ENCODE data around the gene ZNF644.
"Not testable (repeated sequence)": the region's sequence is repeated elsewhere in the genome, so short reads cannot be mapped to it uniquely, and the experiment has no call there.

Gene ZNF644

DNA sequence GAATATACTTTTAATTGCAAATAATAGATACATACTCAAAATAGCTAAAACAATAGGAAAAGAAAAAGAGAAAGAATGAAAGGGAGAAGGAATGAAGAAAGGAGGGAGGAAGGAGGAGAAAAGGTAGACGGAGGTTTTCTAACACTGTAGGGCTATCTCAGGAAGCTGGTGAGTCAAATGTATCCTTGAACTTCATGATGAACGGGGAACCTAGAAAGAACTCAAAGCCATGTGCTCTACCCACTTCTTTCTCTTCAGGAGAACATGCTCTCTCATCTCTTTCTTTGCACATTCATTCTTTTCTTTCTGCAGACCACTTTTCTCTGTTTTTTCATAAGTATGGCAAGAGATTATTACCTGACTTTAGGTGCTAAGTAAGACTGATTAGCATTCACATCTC, 37.3 kb upstream of the ZNF644 start:
- TF ChIP-seq, protein P1, sequence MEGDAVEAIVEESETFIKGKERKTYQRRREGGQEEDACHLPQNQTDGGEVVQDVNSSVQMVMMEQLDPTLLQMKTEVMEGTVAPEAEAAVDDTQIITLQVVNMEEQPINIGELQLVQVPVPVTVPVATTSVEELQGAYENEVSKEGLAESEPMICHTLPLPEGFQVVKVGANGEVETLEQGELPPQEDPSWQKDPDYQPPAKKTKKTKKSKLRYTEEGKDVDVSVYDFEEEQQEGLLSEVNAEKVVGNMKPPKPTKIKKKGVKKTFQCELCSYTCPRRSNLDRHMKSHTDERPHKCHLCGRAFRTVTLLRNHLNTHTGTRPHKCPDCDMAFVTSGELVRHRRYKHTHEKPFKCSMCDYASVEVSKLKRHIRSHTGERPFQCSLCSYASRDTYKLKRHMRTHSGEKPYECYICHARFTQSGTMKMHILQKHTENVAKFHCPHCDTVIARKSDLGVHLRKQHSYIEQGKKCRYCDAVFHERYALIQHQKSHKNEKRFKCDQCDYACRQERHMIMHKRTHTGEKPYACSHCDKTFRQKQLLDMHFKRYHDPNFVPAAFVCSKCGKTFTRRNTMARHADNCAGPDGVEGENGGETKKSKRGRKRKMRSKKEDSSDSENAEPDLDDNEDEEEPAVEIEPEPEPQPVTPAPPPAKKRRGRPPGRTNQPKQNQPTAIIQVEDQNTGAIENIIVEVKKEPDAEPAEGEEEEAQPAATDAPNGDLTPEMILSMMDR (conservative IDR thresholded peaks at IDR 0.05; ENCODE audit: low read depth, low read length), result no peak
- Histone ChIP-seq H3K4me2 (no peak overlapping the region), H3K36me3 (ENCODE audit: insufficient read depth) (no peaks in the 10 kb centered on the region), H3K4me1 (ENCODE audit: low read depth, poor library complexity, severe bottlenecking) (no peaks in the 10 kb centered on the region), H2AFZ (ENCODE audit: low read depth) (no peak overlapping the region), H3K27me3 (ENCODE audit: insufficient read depth, low read depth) (no peaks in the 10 kb centered on the region), H3K79me2 (ENCODE audit: insufficient read depth, low read depth) (no peaks in the 10 kb centered on the region), H4K20me1 (ENCODE audit: insufficient read depth) (no peaks in the 10 kb centered on the region), H3K9ac (no peak overlapping the region), H3K27ac (no peak overlapping the region), H3K4me3 (IDR thresholded peaks at IDR 0.05; ENCODE audit: insufficient read depth, low read depth, low read length) (no peak overlapping the region)

DNA sequence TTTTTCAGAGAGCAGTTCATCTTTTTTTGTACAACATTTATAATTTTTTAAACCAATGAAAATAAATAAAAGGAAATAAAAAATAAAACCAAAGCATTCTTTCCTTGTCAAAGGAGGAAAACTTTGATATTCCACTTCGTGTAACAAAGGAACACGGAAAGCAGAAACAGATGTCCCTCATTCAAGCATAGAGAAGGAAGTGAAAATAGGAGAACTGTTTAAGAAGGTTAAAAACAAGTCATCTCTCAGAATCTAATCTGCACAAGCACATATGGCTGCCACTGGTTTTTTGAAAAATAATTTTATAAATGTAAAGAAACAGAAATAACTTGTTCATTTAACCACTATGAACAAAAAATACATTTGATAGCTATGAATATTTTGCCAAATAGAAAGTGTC, 35.9 kb upstream of the ZNF644 start:
- no peaks in the 10 kb centered on the region for H4K20me1 ChIP-seq (ENCODE audit: insufficient read depth)
- no peaks in the 10 kb centered on the region for H3K79me2 ChIP-seq (ENCODE audit: insufficient read depth, low read depth)
- H3K4me2 ChIP-seq, result no peak overlapping the region
- H3K27ac ChIP-seq, result no peak overlapping the region
- no peaks in the 10 kb centered on the region for H3K4me1 ChIP-seq (ENCODE audit: low read depth, poor library complexity, severe bottlenecking)
- no peak overlapping the region for H2AFZ ChIP-seq (ENCODE audit: low read depth)
- no peak overlapping the region for H3K9ac ChIP-seq
- no peaks in the 10 kb centered on the region for H3K27me3 ChIP-seq (ENCODE audit: insufficient read depth, low read depth)
- TF ChIP-seq, protein P1 (conservative IDR thresholded peaks at IDR 0.05; ENCODE audit: low read depth, low read length), result no peak
- no peaks in the 10 kb centered on the region for H3K36me3 ChIP-seq (ENCODE audit: insufficient read depth)
- no peak overlapping the region for H3K4me3 ChIP-seq (IDR thresholded peaks at IDR 0.05; ENCODE audit: insufficient read depth, low read depth, low read length)

DNA sequence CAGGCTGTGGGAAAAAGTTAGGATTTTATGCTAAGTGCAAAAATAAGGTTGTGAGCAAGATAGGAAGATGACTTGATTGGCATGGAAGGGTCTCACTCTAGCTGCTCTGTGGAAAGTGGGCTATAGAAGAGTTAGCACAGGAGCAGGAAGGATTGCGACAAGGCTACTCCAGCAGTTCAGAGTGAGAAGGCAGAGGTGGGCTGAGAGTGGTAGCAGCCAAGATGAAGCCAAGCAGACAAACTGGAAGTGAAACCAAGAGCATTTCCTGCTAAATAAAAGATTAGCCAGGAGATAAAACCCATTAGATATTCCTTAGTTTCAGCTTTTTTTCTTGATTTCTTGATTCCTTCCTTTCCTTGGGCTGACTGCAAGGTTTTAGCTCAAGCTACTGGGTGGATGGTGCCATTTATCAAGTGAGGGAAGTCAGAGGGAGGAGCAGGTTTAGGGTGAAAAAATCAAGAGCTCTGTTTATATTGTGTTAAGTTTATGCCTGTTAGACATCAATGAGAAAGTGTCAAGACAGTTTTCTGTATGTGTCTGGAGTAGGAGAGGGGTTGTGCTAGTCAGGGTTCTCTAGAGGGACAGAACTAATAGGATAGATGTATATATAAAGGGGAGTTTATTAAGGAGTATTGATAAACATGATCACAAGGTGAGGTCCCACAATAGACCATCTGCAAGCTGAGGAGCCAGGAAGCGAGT, 33.1 kb upstream of the ZNF644 start:
- H4K20me1 ChIP-seq (ENCODE audit: insufficient read depth), result no peaks in the 10 kb centered on the region
- H3K36me3 ChIP-seq (ENCODE audit: insufficient read depth), result no peaks in the 10 kb centered on the region
- H3K27ac ChIP-seq, result no peak overlapping the region
- H3K79me2 ChIP-seq (ENCODE audit: insufficient read depth, low read depth), result no peaks in the 10 kb centered on the region
- TF ChIP-seq, protein P1 (conservative IDR thresholded peaks at IDR 0.05; ENCODE audit: low read depth, low read length), result no peak
- no peak overlapping the region for H3K9ac ChIP-seq
- no peaks in the 10 kb centered on the region for H3K4me1 ChIP-seq (ENCODE audit: low read depth, poor library complexity, severe bottlenecking)
- H3K4me2 ChIP-seq, result no peak overlapping the region
- no peak overlapping the region for H3K4me3 ChIP-seq (IDR thresholded peaks at IDR 0.05; ENCODE audit: insufficient read depth, low read depth, low read length)
- H2AFZ ChIP-seq (ENCODE audit: low read depth), result no peak overlapping the region
- no peaks in the 10 kb centered on the region for H3K27me3 ChIP-seq (ENCODE audit: insufficient read depth, low read depth)

DNA sequence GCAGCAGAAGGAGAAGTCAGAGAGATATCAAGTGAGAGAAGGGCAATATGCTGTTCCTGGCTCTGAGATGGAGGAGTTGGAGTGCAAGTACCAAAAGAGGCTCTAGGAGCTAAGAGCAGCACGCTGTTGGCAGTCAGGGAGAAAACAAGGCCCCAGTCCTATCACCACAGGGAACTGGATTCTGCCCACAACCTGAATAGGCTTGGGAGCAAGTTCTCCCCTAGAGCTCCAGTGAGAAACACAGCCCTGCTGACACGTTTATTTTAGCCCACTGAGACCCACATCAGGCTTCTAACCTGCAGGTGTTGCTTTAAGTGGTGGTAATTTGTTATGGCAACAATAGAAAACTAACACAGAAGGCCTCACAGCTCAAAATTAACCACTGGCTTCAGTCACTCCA, 31.8 kb upstream of the ZNF644 start:
- Histone ChIP-seq H3K79me2 (ENCODE audit: insufficient read depth, low read depth) (no peaks in the 10 kb centered on the region), H3K27ac (no peak overlapping the region), H4K20me1 (ENCODE audit: insufficient read depth) (no peaks in the 10 kb centered on the region)

DNA sequence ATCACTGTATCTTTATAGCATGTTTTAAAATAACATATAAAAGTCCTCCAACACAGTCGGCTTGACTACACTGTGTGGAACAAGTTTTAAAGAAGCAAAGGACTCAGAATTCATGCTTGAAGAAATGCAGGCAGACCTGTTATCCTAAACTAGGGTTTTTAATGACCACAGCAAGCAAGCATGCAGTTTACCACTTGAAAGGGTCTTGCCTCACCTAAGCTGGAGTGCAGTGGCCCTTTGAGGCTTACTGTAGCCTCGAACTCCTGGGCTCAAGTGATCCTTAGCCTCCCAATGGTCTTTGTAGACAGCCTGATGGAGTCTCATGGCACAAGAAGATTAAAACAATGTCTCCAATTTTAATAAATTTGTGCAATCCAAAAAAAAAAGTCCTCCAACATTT, 27.7 kb upstream of the ZNF644 start:
- H3K79me2 ChIP-seq (ENCODE audit: insufficient read depth, low read depth); H3K4me3 ChIP-seq (IDR thresholded peaks at IDR 0.05; ENCODE audit: insufficient read depth, low read depth, low read length); H3K27me3 ChIP-seq (ENCODE audit: insufficient read depth, low read depth); H3K27ac ChIP-seq; H3K9ac ChIP-seq; H3K4me1 ChIP-seq (ENCODE audit: low read depth, poor library complexity, severe bottlenecking); H4K20me1 ChIP-seq (ENCODE audit: insufficient read depth); H3K4me2 ChIP-seq; H3K36me3 ChIP-seq (ENCODE audit: insufficient read depth); H2AFZ ChIP-seq (ENCODE audit: low read depth): not testable (repeated sequence)

More for the DNA sequence above, 31.8 kb upstream of the ZNF644 start:
- no peak overlapping the region for H2AFZ ChIP-seq (ENCODE audit: low read depth)
- H3K4me2 ChIP-seq, result no peak overlapping the region
- TF ChIP-seq, protein P1 (conservative IDR thresholded peaks at IDR 0.05; ENCODE audit: low read depth, low read length), result no peak
- H3K9ac ChIP-seq, result no peak overlapping the region
- no peaks in the 10 kb centered on the region for H3K4me1 ChIP-seq (ENCODE audit: low read depth, poor library complexity, severe bottlenecking)
- no peaks in the 10 kb centered on the region for H3K27me3 ChIP-seq (ENCODE audit: insufficient read depth, low read depth)
- H3K4me3 ChIP-seq (IDR thresholded peaks at IDR 0.05; ENCODE audit: insufficient read depth, low read depth, low read length), result no peak overlapping the region
- H3K36me3 ChIP-seq (ENCODE audit: insufficient read depth), result no peaks in the 10 kb centered on the region

Data from KMS-11 (cell line).